ENCODE results near the gene NIN. TPM values are rescaled to one million over a fixed set of nuclear protein-coding genes. Genes with fewer than 3 reads are reported as not detected.

The NIN gene, protein sequence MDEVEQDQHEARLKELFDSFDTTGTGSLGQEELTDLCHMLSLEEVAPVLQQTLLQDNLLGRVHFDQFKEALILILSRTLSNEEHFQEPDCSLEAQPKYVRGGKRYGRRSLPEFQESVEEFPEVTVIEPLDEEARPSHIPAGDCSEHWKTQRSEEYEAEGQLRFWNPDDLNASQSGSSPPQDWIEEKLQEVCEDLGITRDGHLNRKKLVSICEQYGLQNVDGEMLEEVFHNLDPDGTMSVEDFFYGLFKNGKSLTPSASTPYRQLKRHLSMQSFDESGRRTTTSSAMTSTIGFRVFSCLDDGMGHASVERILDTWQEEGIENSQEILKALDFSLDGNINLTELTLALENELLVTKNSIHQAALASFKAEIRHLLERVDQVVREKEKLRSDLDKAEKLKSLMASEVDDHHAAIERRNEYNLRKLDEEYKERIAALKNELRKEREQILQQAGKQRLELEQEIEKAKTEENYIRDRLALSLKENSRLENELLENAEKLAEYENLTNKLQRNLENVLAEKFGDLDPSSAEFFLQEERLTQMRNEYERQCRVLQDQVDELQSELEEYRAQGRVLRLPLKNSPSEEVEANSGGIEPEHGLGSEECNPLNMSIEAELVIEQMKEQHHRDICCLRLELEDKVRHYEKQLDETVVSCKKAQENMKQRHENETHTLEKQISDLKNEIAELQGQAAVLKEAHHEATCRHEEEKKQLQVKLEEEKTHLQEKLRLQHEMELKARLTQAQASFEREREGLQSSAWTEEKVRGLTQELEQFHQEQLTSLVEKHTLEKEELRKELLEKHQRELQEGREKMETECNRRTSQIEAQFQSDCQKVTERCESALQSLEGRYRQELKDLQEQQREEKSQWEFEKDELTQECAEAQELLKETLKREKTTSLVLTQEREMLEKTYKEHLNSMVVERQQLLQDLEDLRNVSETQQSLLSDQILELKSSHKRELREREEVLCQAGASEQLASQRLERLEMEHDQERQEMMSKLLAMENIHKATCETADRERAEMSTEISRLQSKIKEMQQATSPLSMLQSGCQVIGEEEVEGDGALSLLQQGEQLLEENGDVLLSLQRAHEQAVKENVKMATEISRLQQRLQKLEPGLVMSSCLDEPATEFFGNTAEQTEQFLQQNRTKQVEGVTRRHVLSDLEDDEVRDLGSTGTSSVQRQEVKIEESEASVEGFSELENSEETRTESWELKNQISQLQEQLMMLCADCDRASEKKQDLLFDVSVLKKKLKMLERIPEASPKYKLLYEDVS (N-terminal part only)
- 22.8 TPM for total RNA-seq
- long read RNA-seq, partial matches to known transcripts = 1 of 5 reads
- long read RNA-seq, other reads (novel, unspliced or antisense) = 4 of 5 reads

DNA sequence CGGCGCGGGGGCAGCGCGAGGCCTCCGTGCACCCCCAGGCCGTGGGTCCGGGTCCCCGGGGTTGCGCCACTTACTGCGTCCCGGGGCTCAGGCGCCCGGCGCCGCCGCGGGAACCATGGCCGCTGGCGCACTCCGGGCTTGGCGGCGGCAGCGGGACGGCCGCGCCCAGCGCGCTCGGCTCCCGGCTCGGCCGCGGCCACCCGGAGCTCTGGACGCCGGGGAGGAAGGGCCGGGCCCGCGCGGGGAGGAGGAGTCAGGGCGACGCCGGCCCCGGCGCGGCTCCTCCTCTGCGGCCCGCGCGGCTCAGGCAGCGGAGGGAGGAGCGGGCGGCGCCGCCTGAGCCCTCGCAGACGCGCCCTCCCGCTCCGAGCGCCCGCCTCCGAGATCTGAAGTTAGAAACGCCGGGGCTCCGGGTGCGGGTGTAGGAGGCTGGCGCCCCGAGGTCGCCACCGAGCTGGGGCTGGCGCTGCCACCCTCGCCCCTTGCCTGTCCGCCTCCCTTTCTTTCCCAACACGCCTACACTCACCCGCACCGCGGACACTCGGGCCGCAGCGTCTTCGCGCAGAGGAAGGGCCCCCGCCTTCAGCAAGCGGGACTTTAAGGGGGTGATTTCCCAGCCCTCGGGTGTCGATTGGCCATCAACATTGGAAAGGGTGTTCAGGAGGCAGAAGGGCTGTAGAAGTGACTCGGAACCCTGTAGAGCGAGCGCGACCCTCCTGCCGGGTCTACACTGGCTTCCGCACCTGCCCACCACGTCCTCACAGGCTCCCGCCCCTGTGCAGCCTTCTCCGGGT is at the start of gene NIN:
NIN (minus strand) TSS at position 231 of the 794 bp plus-strand sequence. CDS start 9,106 bp downstream, outside the sequence.
- intact Hi-C loops (cut with DNase I) = no loop called here
- ATAC-seq (ENCODE audit: poor library complexity) (peak; percentile 99), DNase-seq (peak; percentile 89)

- DNase-seq (no peak), ATAC-seq (ENCODE audit: poor library complexity) (no peak)
- intact Hi-C loops (cut with DNase I) = no loop called here
These were observed 44.6 kb upstream of the NIN start for GRCh38 chr14:50875359-50876070.

- intact Hi-C loops (cut with DNase I) = no loop called here
- ATAC-seq (ENCODE audit: poor library complexity) (no peak), DNase-seq (no peak)
These were observed 43.8 kb upstream of the NIN start for GRCh38 chr14:50874757-50875156.

DNA sequence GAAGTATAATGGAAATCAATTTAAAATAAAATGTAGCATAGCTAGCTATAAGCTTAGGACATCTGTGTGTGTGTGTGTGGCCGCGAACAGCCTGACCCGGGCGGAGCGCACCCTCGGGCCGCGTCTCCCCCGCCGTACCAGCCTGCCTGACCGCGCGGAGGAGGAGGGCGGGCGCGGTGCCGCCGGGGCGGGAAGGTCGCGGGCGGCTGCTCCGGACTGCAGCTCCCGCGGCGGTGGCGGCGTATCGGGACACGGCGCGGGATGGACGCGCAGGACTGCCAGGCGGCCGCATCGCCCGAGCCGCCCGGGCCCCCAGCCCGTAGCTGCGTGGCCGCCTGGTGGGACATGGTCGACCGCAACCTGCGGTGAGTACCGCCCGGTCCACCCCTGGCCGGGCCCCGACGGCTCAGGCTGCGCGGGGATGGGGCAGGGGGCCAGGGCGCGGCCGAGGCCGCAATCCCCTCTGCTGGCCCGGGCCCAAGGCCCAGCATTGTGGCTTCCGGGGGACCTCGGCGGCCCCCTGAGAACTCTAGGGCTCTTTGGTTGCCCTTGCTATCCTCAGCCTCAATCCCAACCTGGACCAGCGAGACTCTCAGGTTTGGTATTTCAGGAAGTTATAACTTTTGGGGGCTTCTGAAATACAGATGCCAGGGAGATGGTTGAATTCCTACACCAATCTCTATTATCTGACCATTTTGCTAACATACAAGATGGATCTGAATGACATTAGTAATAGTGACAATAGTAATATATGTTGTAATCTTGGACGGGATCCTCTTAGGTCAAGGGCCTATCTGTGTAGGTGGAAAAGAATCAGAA is 41.2 kb upstream of the NIN start, which contains the start of gene ABHD12B:
ABHD12B (plus strand) TSS at position 140 of the 819 bp plus-strand sequence; CDS start at position 262, 122 bp downstream.
- intact Hi-C loops (cut with DNase I) = no loop called here
- DNase-seq (no peak), ATAC-seq (ENCODE audit: poor library complexity) (peak; percentile 49)

GRCh38 chr14:50871228-50871627 is 40.3 kb upstream of the NIN start:
- ATAC-seq (ENCODE audit: poor library complexity) (no peak), DNase-seq (no peak)
- intact Hi-C loops (cut with DNase I) = no loop called here

DNA sequence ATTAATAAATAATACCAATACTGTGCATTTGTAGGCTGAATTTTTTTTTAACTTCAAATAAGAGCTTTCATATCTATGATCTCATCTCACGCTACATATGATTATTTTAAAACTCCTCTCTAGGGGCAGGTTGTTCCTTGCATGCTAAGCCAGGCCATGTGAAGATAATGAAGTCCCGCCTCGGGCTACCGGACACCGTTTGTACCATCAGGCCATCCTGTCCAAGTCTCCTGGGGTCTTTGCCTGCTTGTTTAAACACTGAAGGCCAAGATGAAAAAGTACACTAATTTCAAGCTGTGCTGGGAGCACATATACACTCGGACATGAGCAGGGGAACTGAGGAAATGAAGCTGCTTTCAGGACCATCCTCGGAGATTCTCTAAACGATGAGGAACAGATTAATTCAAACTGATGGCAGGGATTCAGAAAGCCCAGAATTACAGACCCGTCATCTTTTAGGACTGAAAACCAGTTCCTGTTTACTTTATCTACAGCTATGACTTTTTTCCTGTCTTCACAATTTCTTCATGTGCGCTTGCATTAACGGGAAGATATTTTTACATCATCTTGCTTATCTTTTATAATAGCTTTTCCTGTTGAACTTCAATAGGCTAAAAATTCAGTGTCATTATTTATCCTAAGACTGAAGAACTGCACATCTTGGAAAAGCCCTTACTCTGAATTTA is 34.6 kb upstream of the NIN start:
- no peak for ATAC-seq (ENCODE audit: poor library complexity)
- intact Hi-C loops (cut with DNase I) = no loop called here

GRCh38 chr14:50864946-50865345 is 34.0 kb upstream of the NIN start:
- no peak for ATAC-seq (ENCODE audit: poor library complexity)
- intact Hi-C loops (cut with DNase I) = loop anchor here (5.0 kb wide), 1 partner anchor 88 kb away; no protein-coding TSS in a partner anchor

More for the DNA sequence above, 34.6 kb upstream of the NIN start:
- no peak for DNase-seq

DNA sequence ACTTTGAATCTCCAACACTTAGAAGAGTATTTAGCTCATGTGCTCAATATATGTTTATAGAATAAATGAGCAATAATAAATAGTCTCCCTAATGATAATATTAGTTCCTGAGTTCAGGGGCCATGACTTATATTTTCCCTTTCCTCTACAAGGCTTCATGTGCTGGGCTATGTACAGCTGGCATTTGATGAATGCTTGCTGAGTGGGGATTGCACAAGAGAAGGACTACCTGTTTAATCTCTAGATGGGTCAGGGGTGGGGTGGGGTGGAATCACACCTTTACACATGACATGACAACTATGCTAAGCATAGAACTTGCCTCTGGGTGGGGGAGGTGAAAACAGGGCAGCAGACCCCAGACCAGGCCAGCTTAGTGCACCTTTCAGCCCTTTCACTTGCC is 33.3 kb upstream of the NIN start:
- ATAC-seq (ENCODE audit: poor library complexity) (no peak), DNase-seq (no peak)
- intact Hi-C loops (cut with DNase I) = loop anchor here (5.0 kb wide), 1 partner anchor 87 kb away; no protein-coding TSS in a partner anchor

More at GRCh38 chr14:50864946-50865345, 34.0 kb upstream of the NIN start:
- DNase-seq = no peak

DNA sequence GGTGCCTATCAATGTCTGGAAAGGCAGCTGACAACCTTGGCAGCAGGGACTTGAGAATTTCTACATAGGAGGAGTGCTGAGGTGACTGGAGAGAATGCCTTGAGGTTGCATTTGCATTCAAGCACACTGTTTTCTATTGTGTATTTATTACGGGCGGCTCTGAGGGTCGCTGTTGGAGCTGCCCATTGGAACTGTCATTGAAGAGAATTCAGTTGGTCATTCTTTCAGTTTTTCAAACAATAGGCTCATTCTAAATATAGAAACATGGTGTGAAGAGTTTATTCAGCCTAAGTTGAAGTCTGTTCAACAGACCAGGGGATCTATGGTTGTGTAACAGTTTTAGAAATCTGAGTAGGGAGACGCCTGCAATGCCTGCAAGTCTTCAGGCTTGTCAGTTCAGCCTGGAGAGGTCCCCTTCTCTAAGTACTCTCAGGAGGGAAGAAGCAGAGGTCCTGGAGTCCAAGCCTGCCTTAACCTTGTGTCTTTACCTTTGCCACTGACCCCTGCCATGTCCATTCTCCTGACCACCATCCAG is 31.1 kb upstream of the NIN start:
- DNase-seq (no peak), ATAC-seq (ENCODE audit: poor library complexity) (no peak)
- intact Hi-C loops (cut with DNase I) = loop anchor here (5.0 kb wide), 1 partner anchor 85 kb away; no protein-coding TSS in a partner anchor

DNA sequence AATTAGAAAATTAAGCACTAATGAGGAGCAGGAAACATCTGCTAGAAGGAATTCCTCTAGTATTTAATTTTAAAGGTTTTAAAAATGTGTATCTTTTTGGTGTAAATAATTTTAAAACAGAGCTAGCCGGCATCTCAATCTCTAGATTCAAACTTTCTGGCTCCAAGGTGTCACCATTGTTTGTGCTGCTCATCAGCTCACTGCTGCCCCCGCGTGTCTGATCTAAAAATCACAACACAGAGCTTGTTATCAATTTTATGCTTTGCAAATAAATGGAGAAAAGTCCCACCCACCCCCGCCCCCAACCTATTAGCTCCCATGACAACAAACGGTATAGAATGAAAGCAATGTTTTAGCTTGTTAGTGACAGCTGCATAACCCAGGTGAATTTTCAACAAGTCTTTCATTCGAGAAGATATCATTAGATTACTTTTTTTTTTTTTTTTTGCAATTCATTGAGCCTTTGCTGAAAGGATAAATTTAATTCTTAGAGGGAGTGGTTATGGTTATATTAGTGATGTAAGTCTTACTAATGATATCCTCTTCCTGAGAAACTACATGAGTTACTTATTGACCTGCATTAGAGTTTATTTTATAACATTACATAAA is 29.6 kb upstream of the NIN start:
- peak; percentile 92 for ATAC-seq (ENCODE audit: poor library complexity)
- DNase-seq = peak; percentile 85
- intact Hi-C loops (cut with DNase I) = loop anchor here (5.0 kb wide), 1 partner anchor 83 kb away; no protein-coding TSS in a partner anchor

DNA sequence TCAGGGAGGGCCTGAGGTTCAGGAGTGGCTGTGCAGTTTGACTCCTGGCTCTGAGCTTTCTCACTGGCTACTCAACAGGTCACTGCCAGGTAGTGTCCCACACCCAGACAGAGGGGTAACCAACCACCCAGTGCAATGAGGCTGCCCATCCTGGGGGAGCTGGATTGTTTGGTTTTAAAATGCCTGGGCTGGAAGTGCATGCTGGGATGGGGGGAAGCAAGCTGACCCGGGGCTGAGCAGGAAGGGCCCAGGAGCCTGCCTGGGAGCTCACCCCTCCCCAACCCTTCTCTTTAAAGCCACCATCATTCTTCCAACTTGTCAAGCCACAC is 28.3 kb upstream of the NIN start:
- intact Hi-C loops (cut with DNase I) = loop anchor here (10.0 kb wide), 1 partner anchor 264 kb away; no protein-coding TSS in a partner anchor
- DNase-seq (no peak), ATAC-seq (ENCODE audit: poor library complexity) (no peak)

DNA sequence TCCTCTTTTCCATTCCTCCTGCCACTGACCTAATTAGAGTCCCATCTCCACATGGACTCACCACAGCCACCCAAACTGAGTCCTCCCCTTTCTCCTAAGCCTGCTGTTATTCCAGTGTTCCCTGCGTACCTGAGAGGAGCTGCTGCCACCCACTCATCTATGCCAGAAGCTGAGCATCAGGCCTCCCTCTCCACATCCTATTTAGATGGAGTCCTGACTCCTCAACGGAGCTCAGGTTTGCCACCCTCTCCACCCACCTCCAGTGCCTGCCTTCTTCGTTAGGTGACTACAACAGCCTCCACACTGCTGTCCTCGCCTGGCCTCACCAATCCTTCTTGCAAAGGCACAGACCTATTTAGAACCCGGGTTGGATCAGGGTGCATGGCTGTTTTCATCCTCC is 25.7 kb upstream of the NIN start:
- intact Hi-C loops (cut with DNase I) = loop anchor here (10.0 kb wide), 1 partner anchor 262 kb away; no protein-coding TSS in a partner anchor
- ATAC-seq (ENCODE audit: poor library complexity) (no peak), DNase-seq (no peak)

- intact Hi-C loops (cut with DNase I) = loop anchor here (10.0 kb wide), 1 partner anchor 261 kb away; no protein-coding TSS in a partner anchor
- DNase-seq (no peak), ATAC-seq (ENCODE audit: poor library complexity) (no peak)
These were observed 24.6 kb upstream of the NIN start for GRCh38 chr14:50855558-50855957.

DNA sequence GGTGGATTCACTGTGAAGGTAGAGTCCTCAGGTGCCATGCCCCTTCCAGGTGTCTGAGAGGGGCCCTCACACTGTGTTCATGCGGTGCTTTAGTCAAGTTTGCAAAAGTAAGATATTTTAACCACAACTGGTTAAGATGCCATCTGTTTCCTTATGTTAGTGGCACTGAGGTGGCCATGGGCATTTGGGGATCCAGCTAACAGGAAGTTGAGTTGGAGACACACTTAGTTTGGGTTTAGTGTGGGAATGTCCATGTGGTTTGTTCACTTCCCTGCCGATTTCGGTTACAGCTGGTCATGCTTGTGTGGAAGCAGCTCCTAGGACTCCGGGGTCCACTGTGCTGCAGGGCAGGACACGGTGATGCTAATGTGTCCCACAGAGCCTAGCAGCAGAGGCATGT is 23.6 kb upstream of the NIN start:
- no peak for DNase-seq
- intact Hi-C loops (cut with DNase I) = loop anchor here (10.0 kb wide), 1 partner anchor 260 kb away; no protein-coding TSS in a partner anchor
- ATAC-seq (ENCODE audit: poor library complexity) = no peak

- intact Hi-C loops (cut with DNase I) = loop anchor here (10.0 kb wide), 1 partner anchor 259 kb away; no protein-coding TSS in a partner anchor
- ATAC-seq (ENCODE audit: poor library complexity) = no peak
- DNase-seq = no peak
These were observed 22.9 kb upstream of the NIN start for GRCh38 chr14:50853891-50854290.

All from Right ventricle myocardium superior (tissue), 1 donor.